Activated T-helper 1 cell treated with Interleukin-2 at 50 U/mL for 16 hours (primary cell): ENCODE results near the gene ZBTB7B.

ENCODE experiments used
- DNase-seq: peaks from one replicate; pipeline ENCODE4 v3.0.0-alpha.2; 2020; ENCODE audit warnings: low read depth

Gene ZBTB7B

GRCh38 chr1:155003766-155004351, 1.3 kb downstream of the ZBTB7B start:
- DNase-seq = no peak

- DNase-seq = no peak
These were observed 1.9 kb downstream of the ZBTB7B start for GRCh38 chr1:155004352-155005075.

DNA sequence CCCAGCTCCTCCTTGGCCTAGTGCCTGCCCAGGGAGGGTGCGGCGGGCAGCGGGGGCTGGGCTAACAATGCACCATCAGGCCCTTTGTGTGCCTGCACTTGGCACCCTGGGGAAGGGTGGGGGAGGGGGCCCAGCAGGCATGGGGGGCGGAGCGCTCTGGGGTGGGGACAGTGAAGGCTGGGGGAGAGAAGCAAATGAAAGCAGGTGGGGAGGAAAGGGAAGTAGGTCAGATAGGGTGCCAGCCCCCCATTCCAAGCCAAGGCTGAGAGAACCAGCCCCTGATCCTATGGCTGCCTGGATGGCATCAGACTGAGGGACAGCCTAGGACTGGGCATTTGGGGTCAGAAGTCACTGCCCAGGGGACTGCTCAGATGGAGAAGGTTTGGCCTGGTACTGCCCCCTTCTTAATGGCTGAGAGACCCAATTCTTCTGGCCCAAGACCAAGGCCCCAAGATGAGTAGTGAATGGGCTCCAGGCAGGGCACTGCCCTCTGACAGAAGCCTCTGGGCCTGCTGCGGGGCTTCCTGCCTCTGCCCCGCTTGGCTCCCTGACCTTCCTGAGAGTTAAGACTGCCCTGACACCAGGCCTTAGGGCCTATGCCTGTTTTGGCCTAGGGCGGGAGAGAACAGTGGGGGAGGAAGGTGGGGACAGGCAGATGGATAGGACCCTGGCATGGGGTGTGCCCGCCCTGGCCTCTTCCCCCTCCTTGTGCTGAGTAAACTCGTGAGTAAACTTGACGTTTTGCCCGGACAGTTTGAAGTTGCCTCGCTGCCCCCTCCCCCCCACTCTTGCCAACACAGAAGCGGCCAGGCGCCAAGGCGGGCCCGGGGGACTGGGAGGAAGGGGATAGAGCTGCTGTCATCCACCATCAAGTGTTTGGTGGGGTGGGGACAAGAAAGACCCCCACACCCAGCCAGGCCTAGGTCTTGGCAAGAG, 2.7 kb downstream of the ZBTB7B start:
- no peak for DNase-seq

GRCh38 chr1:155006601-155007101, 4.0 kb downstream of the ZBTB7B start:
- DNase-seq = no peak

GRCh38 chr1:155007251-155007828, 4.7 kb downstream of the ZBTB7B start:
- DNase-seq = no peak

- no peak for DNase-seq
These were observed 5.7 kb downstream of the ZBTB7B start for GRCh38 chr1:155008015-155008941.

DNA sequence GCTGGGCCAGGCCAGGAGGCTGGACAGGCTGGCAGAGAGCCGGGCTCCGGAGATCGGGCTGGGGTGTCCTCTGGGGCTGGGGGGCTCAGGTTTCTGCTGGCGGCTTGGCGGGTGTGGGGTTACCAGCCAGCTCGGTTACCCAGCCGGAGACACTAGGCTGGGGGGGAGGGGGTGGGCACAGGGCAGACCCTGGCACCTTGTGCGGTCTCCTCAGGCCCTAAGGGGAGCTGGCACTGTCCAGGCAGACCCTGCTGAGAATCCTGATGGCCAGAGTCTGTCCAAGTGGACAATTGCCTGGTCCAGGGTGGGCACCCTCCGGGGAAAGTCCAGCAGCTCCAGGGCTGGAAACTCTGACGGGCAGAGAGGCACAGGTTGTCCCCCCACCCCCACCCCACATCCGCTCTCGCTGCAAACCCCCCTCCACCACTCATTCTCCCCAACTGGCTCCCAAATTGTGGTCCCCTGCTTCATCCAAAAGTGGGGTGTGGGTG, 6.7 kb downstream of the ZBTB7B start:
- DNase-seq = no peak

- DNase-seq = no peak
These were observed 7.1 kb downstream of the ZBTB7B start for GRCh38 chr1:155009742-155010141.

GRCh38 chr1:155010211-155010918, 7.8 kb downstream of the ZBTB7B start:
- no peak for DNase-seq

- DNase-seq = no peak
These were observed 8.4 kb downstream of the ZBTB7B start for GRCh38 chr1:155011004-155011416.

DNA sequence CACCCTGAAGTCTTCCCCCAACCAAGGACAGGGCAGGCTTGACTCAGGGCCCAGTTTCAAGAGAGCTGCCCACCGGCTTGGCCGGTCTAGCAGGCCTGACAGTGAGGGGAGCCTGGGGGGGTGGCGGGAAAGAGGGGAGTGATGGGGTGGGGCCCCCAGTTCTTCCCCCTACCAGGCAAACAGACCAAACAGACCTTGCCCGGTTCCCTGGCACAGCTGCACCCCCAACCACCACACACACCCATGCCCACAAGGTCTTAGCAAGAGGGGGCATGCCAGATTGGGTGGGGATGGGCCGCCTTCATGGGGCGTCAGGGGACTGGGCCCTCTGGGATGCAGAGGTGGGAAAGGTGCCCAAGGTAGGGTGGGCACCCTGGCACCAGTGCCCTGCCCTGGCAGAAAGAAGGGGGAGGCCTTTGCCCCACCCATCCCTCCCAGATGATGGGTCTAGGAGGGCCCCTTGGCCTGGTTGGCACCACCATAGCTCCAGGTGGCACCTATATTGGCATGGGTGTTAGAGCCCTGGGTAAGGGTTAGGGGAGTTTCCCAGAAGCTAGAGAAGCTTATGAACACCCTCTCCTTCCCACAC, 8.9 kb downstream of the ZBTB7B start:
- DNase-seq = no peak

DNA sequence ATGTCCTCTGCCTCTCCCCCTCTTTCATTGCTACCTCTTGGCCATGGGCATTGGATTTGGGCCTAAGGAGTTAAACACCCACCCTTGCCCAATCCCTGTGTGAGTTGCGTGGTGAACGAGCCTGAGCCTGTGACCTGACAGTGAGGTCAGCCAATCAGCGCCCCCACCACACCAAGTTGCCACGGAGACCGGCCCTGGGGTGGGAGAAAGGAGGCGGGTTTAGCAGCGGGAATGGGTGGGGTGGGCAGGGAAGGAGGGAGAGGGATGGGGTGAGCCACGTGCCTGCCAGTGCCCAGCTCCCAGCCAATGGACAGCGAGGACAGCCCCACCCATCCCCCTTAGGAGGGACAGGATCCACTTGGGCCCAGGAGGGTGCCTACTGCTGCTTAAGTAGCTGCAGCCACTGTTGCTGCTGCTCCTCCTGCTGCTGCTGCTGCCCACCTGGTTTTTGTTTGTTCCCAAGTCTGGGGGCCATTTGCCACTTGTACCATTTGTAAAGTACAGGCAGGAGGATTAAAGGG, 9.5 kb downstream of the ZBTB7B start:
- DNase-seq = no peak

DNA sequence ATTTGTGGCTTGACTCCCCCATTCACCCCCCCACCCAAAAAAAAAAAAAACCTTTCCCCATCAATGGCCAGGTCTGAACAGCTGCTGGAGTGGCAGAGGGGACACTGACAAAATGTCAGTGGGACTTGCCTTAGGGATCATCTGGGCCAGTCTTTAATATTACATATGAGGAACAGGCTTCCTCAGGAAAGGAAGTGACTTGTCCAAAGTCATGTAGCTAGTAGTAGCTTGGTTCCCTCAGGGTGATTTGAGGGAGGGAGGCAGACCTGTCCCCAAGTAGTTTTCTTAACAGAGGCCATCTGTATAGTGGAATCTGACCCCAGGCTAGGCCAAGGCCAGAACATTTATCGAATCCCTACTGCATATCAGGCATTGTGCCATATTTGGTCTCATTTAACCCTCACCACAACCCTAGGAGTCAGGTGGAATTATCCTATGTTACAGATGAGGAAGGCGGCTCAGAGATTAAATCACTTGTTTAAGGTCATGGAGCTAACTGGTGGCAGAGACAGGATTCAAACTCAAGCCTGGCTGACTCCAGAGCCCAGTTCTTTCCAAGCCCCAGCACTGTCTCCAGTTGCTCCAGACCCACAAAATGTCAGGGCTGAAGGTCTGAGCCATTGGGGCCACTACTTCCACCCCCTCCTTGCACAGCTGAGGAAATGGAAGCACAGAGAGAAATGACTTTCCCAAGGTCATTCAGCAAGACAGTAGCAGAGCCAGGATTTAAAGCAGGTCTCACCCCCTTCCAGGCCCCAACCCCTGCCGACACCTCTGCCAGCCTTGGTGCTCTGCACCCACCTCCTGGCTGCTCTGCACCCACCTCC, 10.4 kb downstream of the ZBTB7B start:
- DNase-seq = no peak

DNA sequence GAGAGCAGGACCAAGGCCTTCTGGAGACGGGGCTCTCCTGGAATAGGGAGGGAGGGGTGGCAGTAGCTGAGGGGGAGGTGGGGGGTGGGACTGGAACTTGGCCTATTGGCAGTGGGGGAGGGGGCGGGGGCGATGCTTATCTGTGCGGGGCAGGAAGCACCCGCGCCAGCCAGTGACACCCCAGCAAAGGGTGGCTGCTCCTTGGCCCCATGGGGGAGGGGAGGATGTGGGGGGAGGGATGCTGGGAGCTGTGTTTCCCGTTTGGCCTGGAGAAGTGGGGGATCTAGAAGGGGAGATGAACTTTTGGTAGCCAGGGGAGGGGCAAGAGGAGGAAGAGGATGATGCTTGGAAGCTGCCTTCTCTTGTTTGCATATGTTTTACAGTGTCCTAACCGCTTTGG, 11.0 kb downstream of the ZBTB7B start:
- DNase-seq = peak; percentile 42

GRCh38 chr1:155014709-155015508, 12.3 kb downstream of the ZBTB7B start:
- no peak for DNase-seq

- DNase-seq = no peak
These were observed 13.1 kb downstream of the ZBTB7B start for GRCh38 chr1:155015527-155016230.

DNA sequence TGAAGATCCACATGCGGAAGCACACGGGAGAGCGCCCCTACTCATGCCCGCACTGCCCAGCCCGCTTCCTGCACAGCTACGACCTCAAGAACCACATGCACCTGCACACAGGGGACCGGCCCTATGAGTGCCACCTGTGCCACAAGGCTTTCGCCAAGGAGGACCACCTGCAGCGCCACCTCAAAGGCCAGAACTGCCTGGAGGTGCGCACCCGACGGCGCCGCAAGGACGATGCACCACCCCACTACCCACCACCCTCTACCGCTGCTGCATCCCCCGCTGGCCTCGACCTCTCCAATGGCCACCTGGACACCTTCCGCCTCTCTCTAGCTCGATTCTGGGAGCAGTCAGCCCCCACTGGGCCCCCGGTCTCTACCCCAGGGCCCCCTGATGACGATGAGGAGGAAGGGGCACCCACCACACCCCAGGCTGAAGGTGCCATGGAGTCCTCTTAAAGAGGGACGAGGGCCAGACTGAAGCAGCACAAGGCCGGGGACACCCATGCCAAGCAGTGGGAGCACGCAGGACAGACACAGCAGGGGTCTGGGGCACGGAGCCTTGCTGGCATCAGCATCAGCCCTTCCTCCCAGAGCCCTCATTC, 13.7 kb downstream of the ZBTB7B start:
- no peak for DNase-seq
